ENCODE data around the gene TMC3.
"Not testable (repeated sequence)": the region's sequence is repeated elsewhere in the genome, so short reads cannot be mapped to it uniquely, and the experiment has no call there.

Gene TMC3

GRCh38 chr15:81373775-81374395, at the start of gene TMC3:
Gene TMC3 (minus strand): TSS chr15:81374213. CDS start chr15:81374077, 136 bp downstream.
- no peak for DNase-seq (ENCODE audit: low read depth in 2 of 2)

GRCh38 chr15:81421461-81421860, 47.4 kb upstream of the TMC3 start:
- DNase-seq (ENCODE audit: low read depth in 2 of 2), result no peak

- no peak for DNase-seq (ENCODE audit: low read depth in 2 of 2)
Observed at GRCh38 chr15:81419332-81419943, 45.4 kb upstream of the TMC3 start.

GRCh38 chr15:81418891-81419290, 44.9 kb upstream of the TMC3 start:
- no peak for DNase-seq (ENCODE audit: low read depth in 2 of 2)

GRCh38 chr15:81418444-81418843, 44.4 kb upstream of the TMC3 start:
- no peak for DNase-seq (ENCODE audit: low read depth in 2 of 2)

GRCh38 chr15:81414274-81414968, 40.4 kb upstream of the TMC3 start:
- DNase-seq (ENCODE audit: low read depth in 2 of 2), result not testable (repeated sequence)

- DNase-seq (ENCODE audit: low read depth in 2 of 2), result no peak
Observed at GRCh38 chr15:81413851-81414250, 39.8 kb upstream of the TMC3 start.

- DNase-seq (ENCODE audit: low read depth in 2 of 2), result no peak
Observed at GRCh38 chr15:81411969-81412633, 38.1 kb upstream of the TMC3 start.

GRCh38 chr15:81411051-81411450, 37.0 kb upstream of the TMC3 start:
- DNase-seq (ENCODE audit: low read depth in 2 of 2), result no peak

GRCh38 chr15:81410318-81410753, 36.3 kb upstream of the TMC3 start:
- DNase-seq (ENCODE audit: low read depth in 2 of 2), result no peak

GRCh38 chr15:81407718-81408117, 33.7 kb upstream of the TMC3 start:
- no peak for DNase-seq (ENCODE audit: low read depth in 2 of 2)

GRCh38 chr15:81407176-81407575, 33.2 kb upstream of the TMC3 start:
- no peak for DNase-seq (ENCODE audit: low read depth in 2 of 2)

GRCh38 chr15:81400640-81401236, 26.7 kb upstream of the TMC3 start:
- no peak for DNase-seq (ENCODE audit: low read depth in 2 of 2)

GRCh38 chr15:81398910-81399551, 25.0 kb upstream of the TMC3 start:
- no peak for DNase-seq (ENCODE audit: low read depth in 2 of 2)

- no peak for DNase-seq (ENCODE audit: low read depth in 2 of 2)
Observed at GRCh38 chr15:81398456-81398855, 24.4 kb upstream of the TMC3 start.

GRCh38 chr15:81394603-81395002, 20.6 kb upstream of the TMC3 start:
- DNase-seq (ENCODE audit: low read depth in 2 of 2), result no peak

GRCh38 chr15:81391657-81392056, 17.6 kb upstream of the TMC3 start:
- no peak for DNase-seq (ENCODE audit: low read depth in 2 of 2)

- DNase-seq (ENCODE audit: low read depth in 2 of 2), result no peak
Observed at GRCh38 chr15:81388436-81388770, 14.4 kb upstream of the TMC3 start.

GRCh38 chr15:81387621-81388435, 13.8 kb upstream of the TMC3 start:
- DNase-seq (ENCODE audit: low read depth in 2 of 2), result no peak

GRCh38 chr15:81386947-81387346, 12.9 kb upstream of the TMC3 start:
- DNase-seq (ENCODE audit: low read depth in 2 of 2), result no peak

- no peak for DNase-seq (ENCODE audit: low read depth in 2 of 2)
Observed at GRCh38 chr15:81385721-81386076, 11.7 kb upstream of the TMC3 start.
